ENCODE measurements around the gene NTRK1.

DNA sequence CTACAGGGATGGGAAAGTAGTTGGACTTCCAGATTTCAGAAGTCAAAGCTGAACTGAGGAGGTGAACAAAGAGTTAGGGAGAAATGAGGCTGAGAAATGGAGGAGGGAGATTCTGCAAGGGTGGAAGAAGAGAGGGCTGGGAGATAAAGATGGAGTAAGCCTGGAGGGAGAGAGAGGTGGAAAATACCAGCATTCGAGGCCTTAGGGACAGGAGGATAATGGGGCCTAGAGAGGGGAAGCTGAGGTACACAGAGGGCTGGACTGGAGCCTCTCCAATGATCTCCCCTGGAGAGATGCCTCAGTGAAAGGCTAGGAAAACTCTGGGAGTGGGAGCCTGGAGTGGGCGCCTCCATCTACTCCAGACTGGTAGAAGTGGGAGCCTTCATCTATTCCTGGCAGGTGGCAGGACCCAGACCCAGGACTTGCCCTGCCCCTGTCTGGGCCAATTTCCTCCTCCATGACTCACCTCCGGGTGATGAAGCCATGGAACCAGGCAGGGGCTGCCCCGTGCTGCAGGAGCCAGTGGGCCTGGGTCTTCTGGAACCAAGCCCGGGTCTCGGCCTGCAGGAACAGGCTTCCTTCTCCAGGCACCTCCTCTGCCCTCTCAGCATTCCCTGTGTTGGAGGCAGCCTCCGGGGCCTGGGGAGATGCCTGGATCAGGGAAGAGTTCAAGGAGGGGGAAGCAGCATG lies 45.9 kb upstream of the NTRK1 start:
- TF ChIP-seq, protein P1, sequence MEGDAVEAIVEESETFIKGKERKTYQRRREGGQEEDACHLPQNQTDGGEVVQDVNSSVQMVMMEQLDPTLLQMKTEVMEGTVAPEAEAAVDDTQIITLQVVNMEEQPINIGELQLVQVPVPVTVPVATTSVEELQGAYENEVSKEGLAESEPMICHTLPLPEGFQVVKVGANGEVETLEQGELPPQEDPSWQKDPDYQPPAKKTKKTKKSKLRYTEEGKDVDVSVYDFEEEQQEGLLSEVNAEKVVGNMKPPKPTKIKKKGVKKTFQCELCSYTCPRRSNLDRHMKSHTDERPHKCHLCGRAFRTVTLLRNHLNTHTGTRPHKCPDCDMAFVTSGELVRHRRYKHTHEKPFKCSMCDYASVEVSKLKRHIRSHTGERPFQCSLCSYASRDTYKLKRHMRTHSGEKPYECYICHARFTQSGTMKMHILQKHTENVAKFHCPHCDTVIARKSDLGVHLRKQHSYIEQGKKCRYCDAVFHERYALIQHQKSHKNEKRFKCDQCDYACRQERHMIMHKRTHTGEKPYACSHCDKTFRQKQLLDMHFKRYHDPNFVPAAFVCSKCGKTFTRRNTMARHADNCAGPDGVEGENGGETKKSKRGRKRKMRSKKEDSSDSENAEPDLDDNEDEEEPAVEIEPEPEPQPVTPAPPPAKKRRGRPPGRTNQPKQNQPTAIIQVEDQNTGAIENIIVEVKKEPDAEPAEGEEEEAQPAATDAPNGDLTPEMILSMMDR (IDR thresholded peaks at IDR 0.05), result no peak
- no peak for TF ChIP-seq ZFX (IDR thresholded peaks at IDR 0.05; ENCODE audit: borderline replicate concordance)
